ENCODE results near the gene HNRNPC. TPM values are rescaled to one million over a fixed set of nuclear protein-coding genes. Genes with fewer than 3 reads are reported as not detected.

HNRNPC gene
- total and polyA plus RNA-seq, 2 of the 8 experiments (the other 6 are each of a cell fraction or from before 2014, with no cell fraction given) = 781 to 1,207 TPM

- no peak for TF ChIP-seq JUND (IDR thresholded peaks at IDR 0.05; ENCODE audit: low read length)
Measured at GRCh38 chr14:21215879-21216251, 53.4 kb downstream of the HNRNPC start (continued).

All from H1 (cell line).